ENCODE results near the gene FAM169A. TPM values are rescaled to one million over a fixed set of nuclear protein-coding genes. Genes with fewer than 3 reads are reported as not detected.
"Not testable (repeated sequence)": the region's sequence is repeated elsewhere in the genome, so short reads cannot be mapped to it uniquely, and the experiment has no call there.

Gene FAM169A
- polyA plus RNA-seq, 2 of the 4 experiments (the other 2 are of a cell fraction), result 7.9 to 18.3 TPM

DNA sequence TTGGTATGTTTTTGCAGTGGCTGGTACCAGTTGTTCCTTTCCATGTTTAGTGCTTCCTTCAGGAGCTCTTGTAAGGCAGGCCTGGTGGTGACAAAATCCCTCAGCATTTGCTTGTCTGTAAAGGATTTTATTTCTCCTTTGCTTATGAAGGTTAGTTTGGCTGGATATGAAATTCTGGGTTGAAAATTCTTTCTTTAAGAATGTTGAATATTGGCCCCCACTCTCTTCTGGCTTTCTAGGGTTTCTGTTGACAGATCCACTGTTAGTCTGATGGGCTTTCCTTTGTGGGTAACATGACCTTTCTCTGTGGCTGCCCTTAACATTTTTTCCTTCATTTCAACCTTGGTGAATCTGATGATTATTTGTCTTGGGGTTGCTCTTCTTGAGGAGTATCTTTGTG, 43.7 kb upstream of the FAM169A start:
- FAIRE-seq; H3K4me2 ChIP-seq; DNase-seq (ENCODE audit: low read depth in 1 of 2, low spot score in 1 of 2); CTCF ChIA-PET; POLR2A ChIA-PET; H3K27ac ChIP-seq; H3K9me3 ChIP-seq; H3K4me3 ChIP-seq; ATAC-seq; H3K4me1 ChIP-seq: not testable (repeated sequence)

DNA sequence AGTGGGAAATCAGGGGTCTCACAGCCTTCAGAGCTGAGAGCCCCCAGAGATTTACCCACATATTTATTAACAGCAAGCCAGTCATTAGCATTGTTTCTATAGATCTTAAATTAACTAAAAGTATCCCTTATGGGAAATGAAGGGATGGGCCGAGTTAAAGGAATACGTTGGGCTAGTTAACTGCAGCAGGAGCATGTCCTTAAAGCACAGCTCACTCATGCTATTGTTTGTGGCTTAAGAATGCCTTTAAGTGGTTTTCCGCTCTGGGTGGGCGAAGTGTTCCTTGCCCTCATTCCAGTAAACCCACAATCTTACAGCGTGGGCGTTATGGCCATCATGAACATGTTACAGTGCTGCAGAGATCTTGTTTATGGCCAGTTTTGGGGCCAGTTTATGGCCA, 42.0 kb upstream of the FAM169A start:
- 52% methylated on average over 6 of the region's 6 CpGs for WGBS (ENCODE audit: missing lambda C conversion rate)
- H3K4me3 ChIP-seq; H3K9me3 ChIP-seq; H3K27ac ChIP-seq; H3K4me2 ChIP-seq; CTCF ChIA-PET; POLR2A ChIA-PET; FAIRE-seq; ATAC-seq; DNase-seq (ENCODE audit: low read depth in 1 of 2, low spot score in 1 of 2); H3K4me1 ChIP-seq: not testable (repeated sequence)

DNA sequence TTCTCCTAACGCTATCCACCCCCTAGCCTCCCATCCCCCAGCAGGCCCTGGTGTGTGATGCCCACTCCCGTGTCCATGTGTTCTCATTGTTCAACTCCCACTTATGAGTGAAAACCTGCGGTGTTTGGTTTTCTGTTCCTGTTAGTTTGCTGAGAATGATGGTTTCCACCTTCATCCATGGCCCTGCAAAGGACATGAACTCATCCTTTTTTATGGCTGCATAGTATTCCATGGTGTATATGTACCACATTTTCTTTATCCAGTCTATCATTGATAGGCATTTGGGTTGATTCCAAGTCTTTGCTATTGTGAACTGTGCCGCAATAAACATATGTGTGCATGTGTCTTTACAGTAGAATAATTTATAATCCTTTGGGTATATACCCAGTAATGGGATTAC, 38.5 kb upstream of the FAM169A start:
- H3K4me3 ChIP-seq; H3K4me2 ChIP-seq; POLR2A ChIA-PET; DNase-seq (ENCODE audit: low read depth in 1 of 2, low spot score in 1 of 2); FAIRE-seq; H3K9me3 ChIP-seq; H3K27ac ChIP-seq; ATAC-seq; H3K4me1 ChIP-seq: not testable (repeated sequence)
- WGBS (ENCODE audit: missing lambda C conversion rate), result 37% methylated on average over 4 of the region's 4 CpGs
- CTCF ChIA-PET, result interaction anchor here (0.6 to 0.8 kb wide), 2 partner anchors 9 to 163 kb away, joined by 3 read pairs; no protein-coding TSS in a partner anchor

DNA sequence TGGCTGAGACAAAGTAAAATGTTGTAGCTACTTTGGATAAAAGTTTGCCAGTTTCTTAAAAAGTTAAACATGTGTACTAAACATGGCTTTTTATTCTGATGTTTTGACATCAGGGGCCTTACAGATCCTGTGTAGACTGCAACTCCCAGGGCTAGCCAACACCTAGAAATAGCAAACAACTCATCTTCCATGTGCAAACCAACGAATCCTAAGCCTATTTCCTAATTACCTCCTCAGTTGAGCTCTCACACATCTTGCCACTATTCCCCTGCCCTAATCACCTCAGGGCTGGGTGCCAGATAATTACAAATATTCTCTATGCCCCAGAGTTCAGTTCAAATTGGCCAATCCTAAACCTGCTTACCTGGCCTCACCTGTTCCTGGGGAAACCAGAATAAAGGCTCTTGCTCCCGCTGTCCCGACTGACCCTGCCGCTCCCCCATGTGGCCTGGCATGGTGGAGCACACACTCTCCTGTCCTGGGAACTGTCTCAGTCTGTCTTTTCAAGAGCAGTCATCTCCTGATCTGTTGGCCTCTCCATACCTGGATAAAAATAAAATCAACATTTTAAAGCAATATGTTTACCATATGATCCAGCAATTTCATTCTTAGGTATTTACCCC, 37.1 kb upstream of the FAM169A start:
- FAIRE-seq, result no peak
- Histone ChIP-seq H3K9me3 (no peaks in the 10 kb centered on the region), H3K4me3 (no peak overlapping the region), H3K4me1 (no peaks in the 10 kb centered on the region), H3K4me2 (no peak overlapping the region), H3K27ac (no peak overlapping the region)
- TF ChIP-seq CHD2 (IDR thresholded peaks at IDR 0.05; ENCODE audit: low read length, partially characterized antibody) (no peak), CBX2 (IDR thresholded peaks at IDR 0.05; ENCODE audit: borderline replicate concordance, low read depth) (no peak), FOSB (CRISPR knock-in tag; IDR thresholded peaks at IDR 0.05) (no peak), RFX5 (IDR thresholded peaks at IDR 0.05) (peak; percentile 94), HEYL (CRISPR knock-in tag; IDR thresholded peaks at IDR 0.05) (no peak), FOSL2 (IDR thresholded peaks at IDR 0.05) (no peak), FOSL2 (CRISPR knock-in tag; IDR thresholded peaks at IDR 0.05) (no peak), HOXB13 (CRISPR knock-in tag; IDR thresholded peaks at IDR 0.05; ENCODE audit: low read depth) (no peak), SMC3 (IDR thresholded peaks at IDR 0.05) (peak; percentile 56), GATA3 (IDR thresholded peaks at IDR 0.05; ENCODE audit: borderline replicate concordance) (no peak), POLR2AphosphoS2 (conservative IDR thresholded peaks at IDR 0.05; ENCODE audit: low read length) (no peak), JUNB (IDR thresholded peaks at IDR 0.05) (no peak), CEBPB (IDR thresholded peaks at IDR 0.05) (no peak), RAD21 (conservative IDR thresholded peaks at IDR 0.05 in 1 of 2, IDR thresholded peaks at IDR 0.05 in 1 of 2) (peak; percentile 62 to 63; a peak in 4 of 5 replicates), HOXA7 (CRISPR knock-in tag; IDR thresholded peaks at IDR 0.05) (no peak), JUN (IDR thresholded peaks at IDR 0.05) (no peak)
- TF ChIP-seq, protein P1, sequence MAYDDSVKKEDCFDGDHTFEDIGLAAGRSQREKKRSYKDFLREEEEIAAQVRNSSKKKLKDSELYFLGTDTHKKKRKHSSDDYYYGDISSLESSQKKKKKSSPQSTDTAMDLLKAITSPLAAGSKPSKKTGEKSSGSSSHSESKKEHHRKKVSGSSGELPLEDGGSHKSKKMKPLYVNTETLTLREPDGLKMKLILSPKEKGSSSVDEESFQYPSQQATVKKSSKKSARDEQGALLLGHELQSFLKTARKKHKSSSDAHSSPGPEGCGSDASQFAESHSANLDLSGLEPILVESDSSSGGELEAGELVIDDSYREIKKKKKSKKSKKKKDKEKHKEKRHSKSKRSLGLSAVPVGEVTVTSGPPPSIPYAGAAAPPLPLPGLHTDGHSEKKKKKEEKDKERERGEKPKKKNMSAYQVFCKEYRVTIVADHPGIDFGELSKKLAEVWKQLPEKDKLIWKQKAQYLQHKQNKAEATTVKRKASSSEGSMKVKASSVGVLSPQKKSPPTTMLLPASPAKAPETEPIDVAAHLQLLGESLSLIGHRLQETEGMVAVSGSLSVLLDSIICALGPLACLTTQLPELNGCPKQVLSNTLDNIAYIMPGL (CRISPR knock-in tag; IDR thresholded peaks at IDR 0.05; ENCODE audit: borderline replicate concordance), result no peak
- TF ChIP-seq, protein P2, sequence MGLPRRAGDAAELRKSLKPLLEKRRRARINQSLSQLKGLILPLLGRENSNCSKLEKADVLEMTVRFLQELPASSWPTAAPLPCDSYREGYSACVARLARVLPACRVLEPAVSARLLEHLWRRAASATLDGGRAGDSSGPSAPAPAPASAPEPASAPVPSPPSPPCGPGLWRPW (IDR thresholded peaks at IDR 0.05), result no peak
- TF ChIP-seq, protein P3, sequence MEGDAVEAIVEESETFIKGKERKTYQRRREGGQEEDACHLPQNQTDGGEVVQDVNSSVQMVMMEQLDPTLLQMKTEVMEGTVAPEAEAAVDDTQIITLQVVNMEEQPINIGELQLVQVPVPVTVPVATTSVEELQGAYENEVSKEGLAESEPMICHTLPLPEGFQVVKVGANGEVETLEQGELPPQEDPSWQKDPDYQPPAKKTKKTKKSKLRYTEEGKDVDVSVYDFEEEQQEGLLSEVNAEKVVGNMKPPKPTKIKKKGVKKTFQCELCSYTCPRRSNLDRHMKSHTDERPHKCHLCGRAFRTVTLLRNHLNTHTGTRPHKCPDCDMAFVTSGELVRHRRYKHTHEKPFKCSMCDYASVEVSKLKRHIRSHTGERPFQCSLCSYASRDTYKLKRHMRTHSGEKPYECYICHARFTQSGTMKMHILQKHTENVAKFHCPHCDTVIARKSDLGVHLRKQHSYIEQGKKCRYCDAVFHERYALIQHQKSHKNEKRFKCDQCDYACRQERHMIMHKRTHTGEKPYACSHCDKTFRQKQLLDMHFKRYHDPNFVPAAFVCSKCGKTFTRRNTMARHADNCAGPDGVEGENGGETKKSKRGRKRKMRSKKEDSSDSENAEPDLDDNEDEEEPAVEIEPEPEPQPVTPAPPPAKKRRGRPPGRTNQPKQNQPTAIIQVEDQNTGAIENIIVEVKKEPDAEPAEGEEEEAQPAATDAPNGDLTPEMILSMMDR (IDR thresholded peaks at IDR 0.05), result peak; percentile 51
- TF ChIP-seq, protein P4, sequence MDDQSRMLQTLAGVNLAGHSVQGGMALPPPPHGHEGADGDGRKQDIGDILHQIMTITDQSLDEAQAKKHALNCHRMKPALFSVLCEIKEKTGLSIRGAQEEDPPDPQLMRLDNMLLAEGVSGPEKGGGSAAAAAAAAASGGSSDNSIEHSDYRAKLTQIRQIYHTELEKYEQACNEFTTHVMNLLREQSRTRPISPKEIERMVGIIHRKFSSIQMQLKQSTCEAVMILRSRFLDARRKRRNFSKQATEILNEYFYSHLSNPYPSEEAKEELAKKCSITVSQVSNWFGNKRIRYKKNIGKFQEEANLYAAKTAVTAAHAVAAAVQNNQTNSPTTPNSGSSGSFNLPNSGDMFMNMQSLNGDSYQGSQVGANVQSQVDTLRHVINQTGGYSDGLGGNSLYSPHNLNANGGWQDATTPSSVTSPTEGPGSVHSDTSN (IDR thresholded peaks at IDR 0.05), result no peak
- TF ChIP-seq, protein P5, sequence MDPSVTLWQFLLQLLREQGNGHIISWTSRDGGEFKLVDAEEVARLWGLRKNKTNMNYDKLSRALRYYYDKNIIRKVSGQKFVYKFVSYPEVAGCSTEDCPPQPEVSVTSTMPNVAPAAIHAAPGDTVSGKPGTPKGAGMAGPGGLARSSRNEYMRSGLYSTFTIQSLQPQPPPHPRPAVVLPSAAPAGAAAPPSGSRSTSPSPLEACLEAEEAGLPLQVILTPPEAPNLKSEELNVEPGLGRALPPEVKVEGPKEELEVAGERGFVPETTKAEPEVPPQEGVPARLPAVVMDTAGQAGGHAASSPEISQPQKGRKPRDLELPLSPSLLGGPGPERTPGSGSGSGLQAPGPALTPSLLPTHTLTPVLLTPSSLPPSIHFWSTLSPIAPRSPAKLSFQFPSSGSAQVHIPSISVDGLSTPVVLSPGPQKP (IDR thresholded peaks at IDR 0.05; ENCODE audit: low read depth, low read length), result no peak
- CTCF ChIA-PET, result interaction anchor here (0.7 to 1.2 kb wide), 7 partner anchors 10 to 230 kb away, joined by 3 to 4 read pairs (median 3); no protein-coding TSS in a partner anchor
- WGBS (ENCODE audit: missing lambda C conversion rate), result 23% methylated on average over 4 of the region's 4 CpGs
- ATAC-seq, result peak; percentile 90 to 97
- DNase-seq (ENCODE audit: low read depth in 1 of 2, low spot score in 1 of 2), result peak; percentile 25 to 57
- POLR2A ChIA-PET, result no interaction called here

Data from A549 (cell line).